Kidney glomerular epithelial cell (primary cell): ENCODE measurements around the gene NRXN2.

Experiments
- DNase-seq: peaks from one replicate; lab custom pipeline; 2025; lab: John Stamatoyannopoulos, UW

Gene NRXN2

GRCh38 chr11:64743591-64744543, 20.9 kb upstream of the NRXN2 start, which contains the start of gene RASGRP2:
Gene RASGRP2, minus strand, starts transcription at chr11:64744142. Its CDS starts 1,276 bp downstream, at chr11:64742866.
- DNase-seq = no peak

- no peak for DNase-seq
Observed at GRCh38 chr11:64742889-64743590, 20.0 kb upstream of the NRXN2 start.

- DNase-seq = no peak
Observed at GRCh38 chr11:64742087-64742888, 19.3 kb upstream of the NRXN2 start.

- no peak for DNase-seq
Observed at GRCh38 chr11:64741375-64742086, 18.5 kb upstream of the NRXN2 start.

GRCh38 chr11:64739871-64740270, 16.9 kb upstream of the NRXN2 start:
- DNase-seq = no peak

GRCh38 chr11:64736654-64737053, 13.7 kb upstream of the NRXN2 start:
- DNase-seq = no peak

GRCh38 chr11:64735725-64736259, 12.8 kb upstream of the NRXN2 start:
- DNase-seq = no peak

- DNase-seq = no peak
Observed at GRCh38 chr11:64734811-64735724, 12.1 kb upstream of the NRXN2 start.

GRCh38 chr11:64731601-64732000, 8.6 kb upstream of the NRXN2 start:
- no peak for DNase-seq

GRCh38 chr11:64729851-64730382, 6.9 kb upstream of the NRXN2 start:
- DNase-seq = no peak

- no peak for DNase-seq
Observed at GRCh38 chr11:64728757-64729365, 5.9 kb upstream of the NRXN2 start.

- no peak for DNase-seq
Observed at GRCh38 chr11:64726867-64727530, 4.0 kb upstream of the NRXN2 start.

- no peak for DNase-seq
Observed at GRCh38 chr11:64726211-64726641, 3.2 kb upstream of the NRXN2 start.

- DNase-seq = no peak
Observed at GRCh38 chr11:64724863-64725532, 2.0 kb upstream of the NRXN2 start.

GRCh38 chr11:64723907-64724862, 1.2 kb upstream of the NRXN2 start:
- DNase-seq = no peak

GRCh38 chr11:64722141-64723065, 594 bp downstream of the NRXN2 start:
- DNase-seq = no peak
